ENCODE measurements around the gene CCZ1.
"Not testable (repeated sequence)": the region's sequence is repeated elsewhere in the genome, so short reads cannot be mapped to it uniquely, and the experiment has no call there.

The CCZ1 gene
- total RNA-seq, result 10.6 to 32.6 (median 23.8) reads per million in 18 experiments

DNA sequence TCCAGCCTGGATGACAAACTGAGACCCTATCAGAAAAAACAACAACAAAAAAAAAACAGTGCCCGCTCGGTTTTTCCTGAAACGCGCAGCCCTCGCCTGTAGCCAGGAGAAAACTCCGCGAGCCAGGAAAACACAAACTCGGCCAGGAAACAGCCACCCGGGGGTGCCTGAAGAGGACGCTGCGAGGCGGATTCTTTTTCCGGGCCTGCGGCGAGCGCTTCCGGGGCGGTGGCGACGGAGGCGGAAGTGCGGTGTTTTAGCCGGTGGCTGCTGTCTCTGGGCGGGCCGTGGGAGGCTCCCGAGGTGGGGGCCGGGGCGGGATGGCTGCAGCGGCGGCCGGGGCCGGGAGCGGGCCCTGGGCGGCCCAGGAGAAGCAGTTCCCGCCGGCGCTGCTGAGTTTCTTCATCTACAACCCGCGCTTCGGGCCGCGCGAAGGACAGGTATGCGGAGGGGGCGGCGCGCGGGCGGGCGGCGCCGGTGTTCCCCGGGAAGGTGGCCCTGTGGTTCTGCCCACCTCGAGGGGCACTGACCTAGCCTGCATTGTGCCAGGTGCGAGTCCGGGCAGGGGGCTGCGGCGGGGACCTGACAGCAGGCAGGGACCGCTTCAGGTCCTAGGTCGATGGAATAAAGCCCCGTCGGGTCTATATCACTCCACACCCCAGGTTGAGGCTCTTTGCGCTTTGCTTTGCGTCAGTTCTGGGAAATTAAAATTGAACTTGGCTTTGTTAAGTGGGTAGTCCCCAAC is at the start of gene CCZ1:
Gene CCZ1, plus strand, starts transcription at position 254 of the 745 bp plus-strand sequence. Its CDS starts 67 bp downstream, at position 321.
- DNase-seq, result peak; percentile 47 to 48

DNA sequence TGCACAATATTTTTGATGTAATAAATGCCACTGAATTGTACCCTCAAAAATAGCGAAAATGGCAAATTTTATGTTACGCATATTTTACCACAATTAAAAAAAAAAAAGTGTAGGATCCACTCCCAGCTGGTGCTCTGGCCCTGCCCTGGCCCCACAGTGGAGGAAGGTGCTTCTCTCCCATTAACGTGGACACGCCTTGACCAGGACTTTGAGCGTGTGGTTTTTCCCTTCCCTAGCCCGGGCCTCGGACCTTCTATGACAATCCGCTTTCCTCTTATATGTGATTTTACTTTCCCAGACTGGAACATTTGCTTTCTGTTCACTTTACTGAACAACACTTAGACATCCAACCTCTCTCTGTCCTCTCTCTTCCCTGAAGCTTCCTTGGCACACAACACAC is 47.6 kb upstream of the CCZ1 start:
- no peak for DNase-seq

DNA sequence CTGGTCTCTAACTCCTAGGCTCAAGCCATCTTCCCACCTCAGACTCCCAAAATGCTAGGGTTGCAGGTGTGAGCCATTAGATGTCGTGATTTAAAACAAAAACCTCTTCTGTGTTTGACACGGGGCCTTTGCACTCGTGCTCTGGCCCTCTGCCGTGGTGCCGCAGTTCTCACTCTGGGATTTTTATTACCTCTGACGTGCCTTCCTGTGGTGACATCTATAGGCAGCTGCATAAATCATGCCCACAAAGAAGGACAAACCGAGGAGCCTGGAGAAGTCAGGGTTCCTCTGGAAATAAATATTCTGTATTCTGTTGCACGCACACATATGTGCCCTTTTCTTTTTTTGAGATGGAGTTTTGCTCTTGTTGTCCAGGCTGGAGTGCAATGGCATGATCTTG is 43.8 kb upstream of the CCZ1 start:
- no peak for DNase-seq

DNA sequence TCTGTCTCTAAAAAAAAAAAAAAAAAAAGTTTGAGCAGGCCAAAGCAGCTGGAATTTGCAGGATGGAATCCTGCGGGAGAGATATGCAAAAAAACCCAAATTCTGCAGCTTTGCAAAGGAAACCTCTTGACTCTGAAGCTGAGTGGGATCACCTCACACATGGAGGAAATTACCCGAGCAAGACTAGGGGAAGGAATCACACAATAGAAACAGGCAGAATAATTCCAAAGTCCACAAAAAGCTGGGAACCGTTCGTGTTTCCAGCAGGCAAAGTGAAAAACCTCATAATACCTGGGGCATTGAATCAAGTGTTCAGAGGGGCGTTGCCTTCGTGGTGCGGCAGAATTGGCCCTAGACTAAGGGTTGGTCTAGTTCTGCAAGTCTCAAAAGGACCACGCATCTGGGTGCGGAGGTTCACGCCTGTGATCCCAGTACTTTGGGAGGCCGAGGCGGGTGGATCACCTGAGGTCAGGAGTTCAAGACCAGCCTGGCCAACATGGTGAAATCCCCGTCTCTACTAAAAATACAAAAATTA is 41.4 kb upstream of the CCZ1 start:
- DNase-seq, result not testable (repeated sequence)

DNA sequence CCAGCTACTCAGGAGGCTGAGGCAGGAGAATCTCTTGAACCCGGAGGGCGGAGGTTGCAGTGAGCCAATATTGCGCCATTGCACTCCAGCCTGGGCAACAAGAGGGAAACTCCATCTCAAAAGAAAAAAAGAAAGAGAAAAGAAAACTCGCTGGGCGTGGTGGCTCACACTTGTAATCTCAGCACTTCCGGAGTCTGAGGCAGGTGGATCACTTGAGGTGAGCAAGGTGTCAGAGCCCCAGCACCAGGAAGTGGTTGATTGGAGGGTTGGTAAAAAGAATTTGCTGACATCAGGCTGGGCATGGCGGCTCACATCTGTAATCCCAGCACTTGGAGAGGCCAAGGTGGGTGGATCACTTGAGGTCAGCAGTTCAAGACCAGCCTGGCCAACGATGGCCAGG is 40.0 kb upstream of the CCZ1 start:
- not testable (repeated sequence) for DNase-seq

DNA sequence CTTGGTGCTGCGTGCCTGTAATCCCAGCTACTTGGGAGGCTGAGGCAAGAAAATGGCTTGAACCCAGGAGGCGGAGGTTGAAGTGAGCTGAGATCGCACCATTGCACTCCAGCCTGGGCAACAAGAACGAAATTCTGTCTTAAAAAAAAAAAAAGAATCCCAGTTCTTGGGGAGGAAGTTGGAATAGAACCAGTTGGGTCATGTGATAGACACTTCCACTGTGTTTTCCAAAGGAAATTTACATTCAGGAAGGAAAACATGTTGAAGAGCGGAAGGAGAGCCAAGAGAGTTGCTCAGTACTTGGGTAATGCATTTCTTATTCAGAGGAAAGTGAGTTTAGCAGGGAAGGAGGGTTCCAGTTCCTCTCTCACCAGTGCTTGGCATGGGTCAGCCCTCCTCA is 37.3 kb upstream of the CCZ1 start:
- not testable (repeated sequence) for DNase-seq

DNA sequence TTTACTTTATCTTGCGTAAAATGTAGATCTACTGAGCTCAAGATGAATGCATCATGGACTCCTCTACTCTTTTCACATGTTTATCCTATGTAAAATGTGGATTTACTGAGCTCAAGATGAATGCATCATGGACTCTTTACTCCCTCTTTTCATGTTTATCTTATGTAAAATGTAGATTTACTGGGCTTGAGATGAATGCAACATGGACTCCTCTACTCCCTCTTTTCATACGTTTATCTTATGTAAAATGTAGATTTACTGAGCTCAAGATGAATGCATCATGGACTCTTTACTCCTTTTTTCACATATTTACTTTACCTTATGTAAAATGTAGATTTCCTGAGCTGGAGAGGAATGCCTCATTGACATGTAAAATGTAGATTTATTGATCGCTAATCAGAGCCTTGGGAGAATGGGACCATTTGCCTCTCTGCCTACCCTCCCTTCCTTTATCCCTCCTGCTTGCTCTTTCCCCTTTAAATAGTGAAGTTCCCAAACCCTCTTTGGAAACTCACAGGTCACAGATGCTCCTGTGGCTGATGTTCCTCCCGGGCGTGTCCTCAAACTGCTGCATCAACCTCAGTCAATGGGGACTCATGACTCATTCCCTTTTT is 35.7 kb upstream of the CCZ1 start:
- not testable (repeated sequence) for DNase-seq

DNA sequence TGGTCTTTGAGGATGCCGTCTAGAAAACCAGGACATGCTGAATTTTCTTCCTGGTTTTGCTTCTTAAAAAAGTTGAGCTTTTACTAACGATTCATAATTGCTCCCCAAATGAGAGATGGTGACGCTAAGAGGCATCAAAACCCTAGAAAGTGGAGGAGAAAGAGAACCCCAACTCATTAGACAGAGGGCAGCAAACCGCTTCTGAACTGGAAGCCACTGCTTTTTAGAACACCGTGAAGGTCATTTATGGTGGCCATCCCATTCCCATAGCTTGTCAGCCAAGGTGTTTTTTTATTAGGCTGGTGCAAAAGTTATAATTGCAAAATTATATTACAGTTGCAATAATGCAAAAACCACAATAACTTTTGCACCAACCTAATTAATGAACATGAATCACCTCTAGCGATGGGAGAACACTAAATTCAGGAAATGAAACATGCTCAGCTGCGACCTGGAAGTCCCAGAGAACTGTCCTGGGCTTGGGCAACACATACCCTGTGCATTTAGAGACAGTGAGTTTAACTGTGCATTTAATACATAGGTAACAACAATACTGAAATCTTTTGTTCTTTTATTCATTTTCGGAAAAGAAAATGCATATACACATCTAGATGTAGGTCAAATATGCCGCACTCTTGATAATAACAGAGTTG is 33.1 kb upstream of the CCZ1 start:
- peak; percentile 7 to 12 for DNase-seq

DNA sequence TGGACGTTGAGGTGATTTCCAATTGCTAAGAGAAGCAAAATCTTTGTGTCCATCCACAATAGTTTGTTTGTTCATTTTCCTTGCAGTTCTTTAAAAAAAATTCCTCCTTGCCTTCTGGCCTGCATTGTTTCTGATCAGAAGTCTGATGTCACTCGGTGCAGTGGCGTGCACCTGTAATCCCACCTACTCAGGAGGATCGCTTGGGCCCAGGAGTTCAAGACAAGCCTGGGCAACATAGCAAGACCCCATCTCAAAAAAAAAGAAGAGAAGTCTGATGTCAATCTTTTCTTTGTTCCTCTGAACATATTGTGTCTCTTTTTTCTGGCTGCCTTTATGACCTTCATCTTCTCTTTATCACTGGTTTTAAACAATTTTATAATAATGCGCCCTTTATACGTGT is 31.5 kb upstream of the CCZ1 start:
- DNase-seq, result no peak

DNA sequence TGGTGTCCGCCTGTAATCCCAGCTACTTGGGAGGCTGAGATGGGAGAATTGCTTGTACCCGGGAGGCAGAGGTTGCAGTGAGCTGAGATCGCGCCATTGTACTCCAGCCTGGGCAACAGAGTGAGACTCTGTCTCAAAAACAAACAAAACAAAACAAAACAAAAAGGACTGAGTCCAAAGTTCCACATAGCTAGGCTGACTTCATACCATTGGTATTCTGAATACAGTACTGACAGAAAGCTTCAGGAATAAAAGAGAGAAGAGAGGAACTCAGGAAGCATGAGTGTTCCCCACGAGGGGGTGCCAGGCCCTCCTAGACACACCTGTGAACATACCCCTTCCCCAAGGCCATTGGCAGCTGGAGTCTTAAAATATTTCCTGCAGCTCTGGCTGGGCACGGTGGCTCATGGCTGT is 29.6 kb upstream of the CCZ1 start:
- not testable (repeated sequence) for DNase-seq

DNA sequence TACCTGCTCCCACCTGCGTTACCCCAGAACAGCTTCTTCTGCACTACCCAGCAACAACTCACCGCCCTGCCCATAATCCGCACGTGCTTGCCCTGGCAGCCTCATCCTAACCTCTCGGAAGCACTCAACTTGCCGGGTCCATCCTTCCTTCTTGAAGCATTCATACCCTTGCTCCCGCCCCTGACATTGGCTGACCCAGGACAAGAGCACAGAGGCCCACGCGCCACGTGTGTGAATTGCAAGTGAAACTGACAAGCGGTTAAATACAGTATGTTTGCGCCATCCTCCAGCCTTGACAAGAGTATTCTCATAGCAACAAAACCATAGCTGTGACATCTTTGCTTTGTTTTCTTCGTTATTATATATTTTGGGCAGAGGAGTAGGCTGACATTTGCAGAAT is 28.8 kb upstream of the CCZ1 start:
- no peak for DNase-seq

DNA sequence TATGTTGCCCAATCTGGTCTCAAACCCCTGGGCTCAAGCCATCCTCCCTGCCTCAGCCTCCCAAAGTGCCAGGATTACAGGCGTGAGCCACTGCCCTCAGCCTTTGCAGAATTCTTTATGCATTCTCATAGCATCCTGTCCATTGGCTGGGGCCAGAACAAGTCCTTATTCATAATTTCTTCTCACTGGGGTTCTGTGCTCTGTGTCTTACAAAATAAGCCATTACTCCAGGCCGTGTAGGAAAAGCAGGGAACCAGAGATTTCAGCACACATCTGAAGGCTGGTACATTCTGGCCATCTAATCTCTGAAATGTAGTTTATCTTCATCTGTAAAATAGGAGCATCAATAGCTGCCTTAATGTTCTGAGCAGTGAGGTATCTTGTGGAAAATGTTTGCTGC is 28.2 kb upstream of the CCZ1 start:
- no peak for DNase-seq

DNA sequence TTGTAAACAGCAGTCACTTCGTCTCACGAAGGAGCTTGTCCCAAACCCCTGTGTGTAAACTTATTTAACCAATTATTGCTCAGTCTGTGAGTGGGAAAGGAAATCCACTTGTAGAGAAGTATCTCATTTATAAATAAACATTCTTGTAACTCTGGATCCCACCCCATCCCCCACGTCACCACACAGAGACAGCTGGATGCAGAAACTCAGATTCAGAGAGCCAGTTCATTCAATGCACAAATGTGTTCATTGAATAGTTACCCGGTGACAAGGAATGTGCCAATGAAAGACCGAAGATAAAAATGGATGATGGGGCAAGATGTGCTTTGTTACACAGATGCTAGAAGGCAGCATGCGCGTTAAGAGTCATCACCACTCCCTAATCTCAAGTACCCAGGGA is 26.2 kb upstream of the CCZ1 start:
- no peak for DNase-seq

DNA sequence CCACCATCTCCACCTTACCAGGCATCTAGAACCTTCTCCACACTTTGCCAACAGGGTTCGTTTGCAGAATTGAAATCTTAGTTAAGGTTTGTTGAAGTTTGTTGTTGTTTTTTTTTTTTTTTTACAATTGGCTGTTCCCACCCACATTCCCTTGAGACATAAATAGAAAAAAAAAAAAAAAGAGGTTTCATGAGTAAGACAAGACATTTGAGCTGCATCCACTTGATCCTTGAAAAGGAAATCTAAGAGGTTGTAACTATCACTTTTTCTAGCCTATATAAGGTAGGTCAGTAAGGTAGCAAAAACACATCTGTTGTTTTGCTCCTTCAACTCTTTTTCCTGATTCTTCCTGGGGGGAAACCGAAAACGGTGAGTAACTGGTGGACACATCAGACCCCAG is 18.9 kb upstream of the CCZ1 start:
- not testable (repeated sequence) for DNase-seq

DNA sequence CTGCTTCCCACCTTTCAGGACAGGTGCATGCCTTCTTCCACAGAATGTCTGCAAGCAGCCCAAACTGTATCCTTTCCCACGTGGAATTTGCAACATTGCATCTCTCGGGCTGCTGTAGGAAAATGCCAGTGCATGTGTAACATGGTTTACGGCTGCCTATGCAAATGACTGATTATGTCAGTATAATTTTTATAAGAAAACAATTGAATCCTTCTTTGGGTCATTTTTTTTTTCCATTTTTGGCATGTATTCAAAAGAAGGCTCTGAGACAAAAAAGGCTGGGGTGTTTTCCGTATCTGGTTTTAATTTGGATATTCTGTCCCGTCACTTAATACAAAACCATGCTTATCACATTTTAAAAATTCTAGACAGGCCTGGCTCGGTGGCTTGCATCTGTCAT is 18.4 kb upstream of the CCZ1 start:
- not testable (repeated sequence) for DNase-seq

DNA sequence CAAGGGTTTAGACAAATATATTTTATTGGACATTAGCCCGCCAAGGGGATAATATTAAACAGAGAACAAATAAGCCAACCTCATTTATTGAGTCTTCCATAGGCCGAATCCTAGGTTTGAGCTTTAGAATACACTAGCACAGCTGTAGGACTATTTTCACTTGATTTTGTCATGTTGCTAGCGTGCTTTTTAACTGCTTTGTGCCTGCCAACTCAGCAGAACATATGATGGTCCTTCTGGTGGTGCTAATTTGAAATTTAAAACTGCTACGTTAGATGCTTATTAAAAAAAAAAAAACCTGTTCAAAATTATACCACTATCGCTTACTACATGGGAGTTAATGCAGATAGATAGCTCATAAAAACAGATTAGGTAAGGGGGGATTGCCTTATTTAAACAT is 14.1 kb upstream of the CCZ1 start:
- not testable (repeated sequence) for DNase-seq

DNA sequence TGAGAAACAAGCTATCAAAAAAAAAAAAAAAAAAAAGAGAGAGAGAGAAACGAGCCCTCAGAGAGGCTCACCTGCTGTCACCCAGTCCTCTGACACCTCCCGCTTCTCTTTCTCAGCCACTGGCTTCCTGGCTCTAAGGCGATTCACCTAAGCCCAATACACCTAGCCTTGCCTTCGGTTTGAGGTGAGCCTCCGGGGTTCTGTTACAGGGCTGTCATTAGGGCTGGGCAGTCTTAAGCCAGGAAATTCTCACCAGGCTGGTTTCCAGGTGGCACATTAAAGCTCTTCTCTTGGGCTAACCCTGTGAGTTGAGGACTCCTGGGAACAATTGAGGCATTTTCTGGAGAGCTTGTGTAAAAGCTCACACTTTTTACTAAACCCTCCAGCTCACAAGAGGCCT is 10.5 kb upstream of the CCZ1 start:
- not testable (repeated sequence) for DNase-seq

DNA sequence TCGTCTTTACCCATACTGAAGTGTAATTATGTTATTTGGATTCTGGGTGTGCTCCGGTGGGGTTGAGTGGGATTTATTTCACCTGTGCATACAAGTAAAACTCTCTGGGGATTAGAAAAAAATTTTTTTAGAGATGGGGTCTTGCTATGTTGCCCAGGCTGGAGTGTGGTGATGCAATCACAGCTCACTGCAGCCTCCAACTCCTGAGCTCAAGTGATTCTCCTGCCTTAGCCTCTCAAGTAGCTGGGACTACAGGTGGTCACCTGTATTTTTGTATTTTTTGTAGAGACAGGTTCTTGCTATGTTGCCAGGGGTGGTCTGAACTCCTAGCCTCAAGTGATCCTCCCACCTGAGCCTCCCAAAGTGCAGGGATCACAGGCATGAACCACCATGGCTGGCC is 8.3 kb upstream of the CCZ1 start:
- DNase-seq, result not testable (repeated sequence)

DNA sequence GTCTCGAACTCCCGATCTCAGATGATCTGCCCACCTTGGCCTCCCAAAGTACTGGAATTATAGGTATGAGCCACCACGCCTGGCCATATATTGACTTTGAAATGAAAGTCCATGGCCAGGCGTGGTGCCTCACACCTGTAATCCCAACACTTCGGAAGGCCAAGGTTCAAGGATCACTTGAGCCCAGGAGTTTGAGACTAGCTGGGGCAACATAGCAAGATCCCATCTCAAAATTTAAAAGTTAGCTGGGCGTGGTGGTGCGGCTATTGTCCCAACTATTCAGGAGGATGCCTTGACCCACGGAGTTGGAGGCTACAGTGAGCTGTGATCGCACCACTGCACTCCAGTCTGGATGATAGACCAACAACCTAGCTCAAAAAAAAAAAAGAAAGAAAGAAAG is 6.0 kb upstream of the CCZ1 start:
- DNase-seq, result no peak

DNA sequence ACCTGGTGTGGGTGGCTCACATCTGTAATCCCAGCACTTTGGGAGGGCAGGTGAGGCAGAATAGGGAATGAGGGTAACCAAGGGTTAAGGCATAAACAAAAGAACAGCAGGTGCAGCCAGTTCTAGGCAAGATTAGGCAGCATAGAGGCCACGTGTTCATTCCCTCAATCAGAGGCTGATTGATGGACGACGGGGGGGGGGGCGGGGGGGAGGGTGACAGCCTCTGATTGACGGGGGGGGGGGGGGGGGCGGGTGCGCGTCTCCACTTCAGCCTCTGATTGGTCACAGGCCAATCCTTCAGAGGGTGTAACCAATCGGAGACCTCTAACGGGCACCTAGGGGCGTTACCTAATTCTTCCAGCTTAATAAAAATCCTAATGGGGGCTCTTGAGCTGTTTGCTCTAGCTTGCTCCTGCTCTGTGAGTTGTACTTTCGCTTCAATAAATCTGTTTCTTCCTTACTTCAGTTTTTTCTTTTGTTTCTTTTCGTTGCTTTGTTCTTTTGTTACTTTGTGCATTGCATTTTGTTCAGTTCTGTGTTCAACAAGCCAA is 1.1 kb upstream of the CCZ1 start:
- DNase-seq, result not testable (repeated sequence)

DNA sequence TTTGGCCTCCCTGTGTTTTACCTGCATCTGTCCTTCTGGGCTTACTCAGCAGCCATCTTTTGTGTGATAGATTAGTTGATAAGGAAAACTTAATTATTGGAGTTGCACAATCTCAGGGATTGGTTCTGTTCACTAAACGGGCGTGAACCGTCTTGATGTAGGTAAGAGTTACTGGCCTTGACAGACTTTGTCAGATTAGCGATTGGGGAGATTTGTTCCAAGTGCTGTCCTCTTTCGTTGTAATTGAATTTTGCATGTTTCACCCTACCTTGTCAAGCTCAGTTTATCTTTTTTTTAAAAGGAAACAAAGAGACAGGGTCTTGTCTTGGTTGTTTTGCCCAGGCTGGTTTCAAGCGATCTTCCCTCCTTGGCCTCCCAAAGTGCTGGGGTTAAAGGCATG is 4.5 kb downstream of the CCZ1 start:
- DNase-seq, result not testable (repeated sequence)

DNA sequence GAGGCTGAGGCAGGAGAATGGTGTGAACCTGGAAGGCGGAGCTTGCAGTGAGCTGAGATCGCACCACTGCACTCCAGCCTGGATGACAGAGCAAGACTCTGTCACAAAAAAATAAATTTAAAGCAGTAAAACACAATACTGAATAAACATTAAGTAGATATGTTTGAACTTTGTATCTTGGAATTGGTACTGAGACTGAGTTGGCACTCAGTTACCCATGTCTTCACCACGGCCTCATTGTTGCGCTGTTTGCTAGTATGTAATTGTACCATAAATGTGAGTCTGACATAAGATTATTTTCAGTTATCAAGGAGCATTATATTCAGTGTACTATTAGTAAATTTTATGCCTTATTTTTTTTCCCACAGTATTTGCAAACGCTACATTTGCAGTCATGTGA is 6.2 kb downstream of the CCZ1 start:
- DNase-seq, result not testable (repeated sequence)

DNA sequence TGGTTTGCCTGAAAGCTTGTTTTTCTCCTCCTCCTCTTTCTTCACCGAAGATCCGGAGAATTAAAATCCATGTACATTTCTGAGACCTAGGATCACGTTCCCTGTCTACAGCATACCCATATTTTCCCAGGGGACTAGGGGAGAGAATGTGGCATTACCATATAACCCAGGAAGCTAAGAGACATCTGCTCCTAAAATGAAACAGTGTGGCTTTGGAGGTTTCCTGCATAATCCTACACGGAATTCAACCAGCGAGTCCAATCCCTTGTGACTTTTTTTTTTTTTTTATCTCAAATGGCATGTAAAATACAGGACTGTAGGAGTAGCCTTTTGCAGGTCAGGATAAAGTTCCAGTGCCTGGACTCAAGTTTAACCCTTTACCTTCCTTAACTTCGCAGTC is 10.3 kb downstream of the CCZ1 start:
- DNase-seq, result not testable (repeated sequence)
